ENCODE data around the gene KIF12.

DNA sequence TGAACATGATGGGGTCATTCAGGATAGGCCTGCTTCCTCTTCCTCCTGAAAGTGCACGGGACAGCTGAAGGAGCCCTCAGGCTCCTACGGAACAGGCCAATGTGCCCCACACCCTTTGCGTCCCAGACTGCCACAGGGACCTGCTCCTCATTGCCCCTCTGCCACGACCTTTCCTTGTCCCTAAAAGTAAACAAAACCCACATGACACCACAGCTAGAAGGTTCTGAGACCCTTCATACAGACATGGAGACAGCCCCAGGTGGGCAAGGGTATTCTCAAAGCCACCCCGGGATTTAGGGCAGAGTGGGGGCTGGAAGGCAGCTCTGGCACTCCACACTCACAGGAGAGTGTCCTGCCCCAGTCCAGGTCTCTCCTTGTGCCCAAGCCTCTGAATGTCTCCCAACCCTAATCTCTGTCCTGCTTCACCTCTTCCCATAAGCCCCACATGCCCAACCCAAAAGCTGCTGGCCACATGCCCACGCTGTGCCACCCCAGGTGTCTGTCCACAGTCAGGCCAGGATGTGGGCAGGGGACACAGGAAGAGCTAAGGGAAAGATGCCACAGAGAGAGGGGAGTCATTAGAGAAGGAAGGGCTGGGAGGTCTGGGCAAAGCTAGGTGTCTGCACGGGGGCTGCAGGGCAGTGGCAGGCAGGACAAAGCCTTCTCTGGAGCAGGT, 21.8 kb downstream of the KIF12 start:
- no peak for TF ChIP-seq CTCF (conservative IDR thresholded peaks at IDR 0.05; ENCODE audit: low read depth, low read length)
- no peak for TF ChIP-seq EZH2phosphoT487 (IDR thresholded peaks at IDR 0.05; ENCODE audit: borderline replicate concordance, low read length)
- no peak for TF ChIP-seq EZH2 (IDR thresholded peaks at IDR 0.05; ENCODE audit: low read length, unreplicated experiment)

Measured in PC-3 (cell line).